ENCODE results near the gene ZNF862. TPM values are rescaled to one million over a fixed set of nuclear protein-coding genes. Genes with fewer than 3 reads are reported as not detected.

Gene ZNF862
- total RNA-seq, 1 experiment from 2014 or later: 5.7 TPM

GRCh38 chr7:149814494-149814893 lies 23.7 kb upstream of the ZNF862 start:
- POLR2A ChIA-PET (ENCODE audit: low non-redundant PET): no interaction called here
- CTCF ChIA-PET: interaction anchor here (0.6 kb wide), 1 partner anchor 8 kb away, joined by 3 read pairs; no protein-coding TSS in a partner anchor
- no TSS peak for BruUV-seq (replicated peaks)
- no peaks in the 10 kb centered on the region for H3K4me1 ChIP-seq (ENCODE audit: insufficient read depth, low read length, poor library complexity, severe bottlenecking)
- no peaks in the 10 kb centered on the region for H3K27me3 ChIP-seq (replicated peaks; ENCODE audit: insufficient read depth, low read depth, low read length, poor library complexity)
- TF ChIP-seq CTCF (conservative IDR thresholded peaks at IDR 0.05; ENCODE audit: low read depth, low read length) (no peak), EZH2 (IDR thresholded peaks at IDR 0.05; ENCODE audit: borderline replicate concordance, low read depth, low read length, poor library complexity, severe bottlenecking) (no peak)
- no peaks in the 10 kb centered on the region for H3K9me3 ChIP-seq (ENCODE audit: low read depth, low read length, poor library complexity, severe bottlenecking)
- intact Hi-C loops (cut with micrococcal nuclease; ENCODE audit: unreplicated experiment): no loop called here
- H3K27ac ChIP-seq (ENCODE audit: low read depth, low read length, poor library complexity, severe bottlenecking): no peak overlapping the region
- no peaks in the 10 kb centered on the region for H3K36me3 ChIP-seq (ENCODE audit: insufficient read depth, low read length, poor library complexity, severe bottlenecking)
- no peak overlapping the region for H3K4me3 ChIP-seq (ENCODE audit: low read depth, low read length, poor library complexity, severe bottlenecking)
- no peak for DNase-seq (ENCODE audit: low spot score)

DNA sequence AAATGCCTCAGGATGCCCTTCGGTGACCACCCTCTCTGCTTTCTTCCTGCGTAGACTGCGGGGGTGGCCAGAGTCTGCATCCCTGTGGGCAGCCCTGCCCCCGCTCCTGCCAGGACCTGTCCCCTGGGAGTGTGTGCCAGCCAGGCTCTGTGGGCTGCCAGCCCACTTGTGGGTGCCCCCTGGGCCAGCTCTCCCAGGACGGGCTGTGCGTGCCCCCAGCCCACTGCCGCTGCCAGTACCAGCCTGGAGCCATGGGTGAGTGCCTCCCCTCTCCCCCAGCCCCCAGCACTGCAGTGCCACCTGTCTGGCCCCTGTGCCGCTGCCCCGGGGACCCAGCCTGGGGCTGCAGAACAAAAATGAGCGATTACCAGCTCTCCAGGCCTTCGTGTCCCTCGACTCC lies 23.1 kb upstream of the ZNF862 start:
- ChIA-PET CTCF (interaction anchor here (0.6 kb wide), 1 partner anchor 9 kb away, joined by 3 read pairs; no protein-coding TSS in a partner anchor), POLR2A (ENCODE audit: low non-redundant PET) (no interaction called here)
- intact Hi-C loops (cut with micrococcal nuclease; ENCODE audit: unreplicated experiment): no loop called here
- Histone ChIP-seq H3K27ac (ENCODE audit: low read depth, low read length, poor library complexity, severe bottlenecking) (no peak overlapping the region), H3K4me3 (ENCODE audit: low read depth, low read length, poor library complexity, severe bottlenecking) (no peak overlapping the region), H3K9me3 (ENCODE audit: low read depth, low read length, poor library complexity, severe bottlenecking) (no peaks in the 10 kb centered on the region), H3K36me3 (ENCODE audit: insufficient read depth, low read length, poor library complexity, severe bottlenecking) (no peaks in the 10 kb centered on the region), H3K27me3 (replicated peaks; ENCODE audit: insufficient read depth, low read depth, low read length, poor library complexity) (no peaks in the 10 kb centered on the region), H3K4me1 (ENCODE audit: insufficient read depth, low read length, poor library complexity, severe bottlenecking) (no peaks in the 10 kb centered on the region)
- TF ChIP-seq EZH2 (IDR thresholded peaks at IDR 0.05; ENCODE audit: borderline replicate concordance, low read depth, low read length, poor library complexity, severe bottlenecking): no peak
- no peak for TF ChIP-seq CTCF (conservative IDR thresholded peaks at IDR 0.05; ENCODE audit: low read depth, low read length)
- BruUV-seq (replicated peaks): no TSS peak
- DNase-seq (ENCODE audit: low spot score): no peak

GRCh38 chr7:149815661-149816266 lies 22.4 kb upstream of the ZNF862 start:
- POLR2A ChIA-PET (ENCODE audit: low non-redundant PET): no interaction called here
- no peaks in the 10 kb centered on the region for H3K9me3 ChIP-seq (ENCODE audit: low read depth, low read length, poor library complexity, severe bottlenecking)
- H3K27ac ChIP-seq (ENCODE audit: low read depth, low read length, poor library complexity, severe bottlenecking): no peak overlapping the region
- no peak overlapping the region for H3K4me3 ChIP-seq (ENCODE audit: low read depth, low read length, poor library complexity, severe bottlenecking)
- no peak for DNase-seq (ENCODE audit: low spot score)
- TF ChIP-seq EZH2 (IDR thresholded peaks at IDR 0.05; ENCODE audit: borderline replicate concordance, low read depth, low read length, poor library complexity, severe bottlenecking) (no peak), CTCF (conservative IDR thresholded peaks at IDR 0.05; ENCODE audit: low read depth, low read length) (no peak)
- intact Hi-C loops (cut with micrococcal nuclease; ENCODE audit: unreplicated experiment): no loop called here
- CTCF ChIA-PET: no interaction called here
- H3K27me3 ChIP-seq (replicated peaks; ENCODE audit: insufficient read depth, low read depth, low read length, poor library complexity): no peaks in the 10 kb centered on the region
- H3K4me1 ChIP-seq (ENCODE audit: insufficient read depth, low read length, poor library complexity, severe bottlenecking): no peaks in the 10 kb centered on the region
- BruUV-seq (replicated peaks): no TSS peak
- no peaks in the 10 kb centered on the region for H3K36me3 ChIP-seq (ENCODE audit: insufficient read depth, low read length, poor library complexity, severe bottlenecking)
